Endothelial cell of umbilical vein (primary cell): ENCODE results near the gene IL22RA2.

ENCODE experiments used
- EZH2 ChIP-seq: IDR thresholded peaks from 2 replicates; pipeline ENCODE4 v1.6.1; 2012; ENCODE audit warnings: borderline replicate concordance, low read depth, mild to moderate bottlenecking, moderate library complexity, low read length, inconsistent platforms; ENCODE audit not compliant: severe bottlenecking
- FOS ChIP-seq: IDR thresholded peaks from 2 replicates; pipeline ENCODE4 v1.6.1; 2011; ENCODE audit warnings: mild to moderate bottlenecking, low read length, moderate library complexity, borderline replicate concordance; ENCODE audit not compliant: insufficient read depth
- GATA2 ChIP-seq: IDR thresholded peaks from 2 replicates; pipeline ENCODE4 v1.7.0; 2011; ENCODE audit warnings: low read depth, mild to moderate bottlenecking, moderate library complexity, mixed read lengths, low read length; ENCODE audit not compliant: insufficient read length, insufficient read depth
- JUN ChIP-seq: IDR thresholded peaks from 2 replicates; pipeline ENCODE4 v1.6.1; 2011; ENCODE audit warnings: borderline replicate concordance, low read depth; ENCODE audit not compliant: insufficient read length, insufficient read depth
- MYC ChIP-seq: IDR thresholded peaks from one replicate; pipeline ENCODE4 v1.6.1; 2011; ENCODE audit warnings: mild to moderate bottlenecking, low read depth, low read length
- POLR2A ChIP-seq: IDR thresholded peaks from 2 replicates; pipeline ENCODE4 v1.6.1; 2012; ENCODE audit warnings: low read depth, mild to moderate bottlenecking, control low read depth, low read length
- POLR2AphosphoS5 ChIP-seq: IDR thresholded peaks from 2 replicates; pipeline ENCODE4 v1.6.1; 2012; ENCODE audit warnings: low read depth, mild to moderate bottlenecking, control low read depth, low read length, moderate library complexity; ENCODE audit not compliant: insufficient read depth
- TF ChIP-seq, protein P1 (sequence below), 2 donors: IDR thresholded peaks; 1 replicate in 1 of 2; 2 replicates in 1 of 2; pipeline ENCODE4 v1.5.1; 2011; ENCODE audit warnings: low read length in 2 of 2, mild to moderate bottlenecking in 2 of 2, moderate library complexity in 2 of 2, control low read depth in 1 of 2, inconsistent platforms in 1 of 2, low read depth in 1 of 2; ENCODE audit not compliant: insufficient read depth in 1 of 2; ENCODE audit errors: extremely low read depth in 1 of 2
- TF ChIP-seq, protein P2 (sequence below): IDR thresholded peaks from 2 replicates; pipeline ENCODE4 v1.6.1; 2011; ENCODE audit not compliant: insufficient read depth, insufficient read length

DNA sequence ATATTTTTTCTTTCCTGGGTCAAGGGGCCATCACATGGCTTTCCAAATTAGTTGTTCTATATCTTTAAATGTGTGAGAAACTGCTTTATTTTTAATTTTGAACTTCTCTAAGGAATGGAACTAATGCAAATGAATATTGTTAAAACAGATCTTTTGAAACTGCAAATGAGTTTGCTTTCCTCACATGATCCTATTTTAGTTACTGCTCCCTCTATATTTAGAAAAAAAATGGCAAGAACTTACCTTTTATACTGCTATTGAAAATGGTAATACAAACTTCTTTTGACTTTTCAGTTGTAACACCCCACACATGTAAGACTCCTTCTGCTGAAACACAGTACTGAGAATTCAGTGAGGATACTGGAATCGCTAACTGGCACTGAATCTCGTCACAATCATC lies 29.8 kb upstream of the IL22RA2 start:
- TF ChIP-seq GATA2 (no peak), POLR2A (no peak), POLR2AphosphoS5 (no peak), JUN (no peak), EZH2 (no peak), FOS (no peak), MYC (no peak)
- TF ChIP-seq, protein P1, sequence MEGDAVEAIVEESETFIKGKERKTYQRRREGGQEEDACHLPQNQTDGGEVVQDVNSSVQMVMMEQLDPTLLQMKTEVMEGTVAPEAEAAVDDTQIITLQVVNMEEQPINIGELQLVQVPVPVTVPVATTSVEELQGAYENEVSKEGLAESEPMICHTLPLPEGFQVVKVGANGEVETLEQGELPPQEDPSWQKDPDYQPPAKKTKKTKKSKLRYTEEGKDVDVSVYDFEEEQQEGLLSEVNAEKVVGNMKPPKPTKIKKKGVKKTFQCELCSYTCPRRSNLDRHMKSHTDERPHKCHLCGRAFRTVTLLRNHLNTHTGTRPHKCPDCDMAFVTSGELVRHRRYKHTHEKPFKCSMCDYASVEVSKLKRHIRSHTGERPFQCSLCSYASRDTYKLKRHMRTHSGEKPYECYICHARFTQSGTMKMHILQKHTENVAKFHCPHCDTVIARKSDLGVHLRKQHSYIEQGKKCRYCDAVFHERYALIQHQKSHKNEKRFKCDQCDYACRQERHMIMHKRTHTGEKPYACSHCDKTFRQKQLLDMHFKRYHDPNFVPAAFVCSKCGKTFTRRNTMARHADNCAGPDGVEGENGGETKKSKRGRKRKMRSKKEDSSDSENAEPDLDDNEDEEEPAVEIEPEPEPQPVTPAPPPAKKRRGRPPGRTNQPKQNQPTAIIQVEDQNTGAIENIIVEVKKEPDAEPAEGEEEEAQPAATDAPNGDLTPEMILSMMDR (IDR thresholded peaks at IDR 0.05; ENCODE audit: extremely low read depth in 1 of 2, insufficient read depth in 1 of 2, low read depth in 1 of 2, low read length in 2 of 2), result no peak
- TF ChIP-seq, protein P2, sequence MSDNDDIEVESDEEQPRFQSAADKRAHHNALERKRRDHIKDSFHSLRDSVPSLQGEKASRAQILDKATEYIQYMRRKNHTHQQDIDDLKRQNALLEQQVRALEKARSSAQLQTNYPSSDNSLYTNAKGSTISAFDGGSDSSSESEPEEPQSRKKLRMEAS, result no peak
